Measurements from ENCODE around the gene USF3.

Gene USF3

DNA sequence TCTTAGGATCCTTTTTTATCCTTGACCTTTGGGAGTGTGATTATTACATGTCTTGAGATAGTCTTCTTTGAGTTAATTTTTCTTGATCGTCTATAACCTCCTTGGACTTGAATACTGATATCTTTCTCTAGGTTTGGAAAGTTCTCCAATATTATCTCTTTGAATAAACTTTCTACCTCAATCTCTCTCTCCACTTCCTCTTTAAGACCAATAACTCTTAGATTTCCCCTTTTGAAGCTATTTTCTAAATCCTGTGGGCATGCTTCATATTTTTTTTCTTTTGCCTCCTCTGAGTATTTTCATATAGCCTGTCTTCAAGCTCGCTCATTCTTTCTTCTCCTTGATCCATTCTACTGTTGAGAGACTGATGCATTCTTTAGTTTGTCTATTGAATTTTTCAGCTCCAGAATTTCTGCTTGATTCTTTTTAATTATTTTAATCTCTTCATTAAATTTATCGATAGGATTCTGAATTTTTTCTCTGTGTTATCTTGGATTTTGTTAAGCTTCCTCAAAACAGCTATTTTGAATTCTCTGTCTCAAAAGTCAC, 12.1 kb downstream of the USF3 start:
- H3K27ac ChIP-seq = no peak overlapping the region
- no peak for TF ChIP-seq ZFX (IDR thresholded peaks at IDR 0.05)
- TF ChIP-seq, protein P1, sequence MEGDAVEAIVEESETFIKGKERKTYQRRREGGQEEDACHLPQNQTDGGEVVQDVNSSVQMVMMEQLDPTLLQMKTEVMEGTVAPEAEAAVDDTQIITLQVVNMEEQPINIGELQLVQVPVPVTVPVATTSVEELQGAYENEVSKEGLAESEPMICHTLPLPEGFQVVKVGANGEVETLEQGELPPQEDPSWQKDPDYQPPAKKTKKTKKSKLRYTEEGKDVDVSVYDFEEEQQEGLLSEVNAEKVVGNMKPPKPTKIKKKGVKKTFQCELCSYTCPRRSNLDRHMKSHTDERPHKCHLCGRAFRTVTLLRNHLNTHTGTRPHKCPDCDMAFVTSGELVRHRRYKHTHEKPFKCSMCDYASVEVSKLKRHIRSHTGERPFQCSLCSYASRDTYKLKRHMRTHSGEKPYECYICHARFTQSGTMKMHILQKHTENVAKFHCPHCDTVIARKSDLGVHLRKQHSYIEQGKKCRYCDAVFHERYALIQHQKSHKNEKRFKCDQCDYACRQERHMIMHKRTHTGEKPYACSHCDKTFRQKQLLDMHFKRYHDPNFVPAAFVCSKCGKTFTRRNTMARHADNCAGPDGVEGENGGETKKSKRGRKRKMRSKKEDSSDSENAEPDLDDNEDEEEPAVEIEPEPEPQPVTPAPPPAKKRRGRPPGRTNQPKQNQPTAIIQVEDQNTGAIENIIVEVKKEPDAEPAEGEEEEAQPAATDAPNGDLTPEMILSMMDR (conservative IDR thresholded peaks at IDR 0.05) = no peak

DNA sequence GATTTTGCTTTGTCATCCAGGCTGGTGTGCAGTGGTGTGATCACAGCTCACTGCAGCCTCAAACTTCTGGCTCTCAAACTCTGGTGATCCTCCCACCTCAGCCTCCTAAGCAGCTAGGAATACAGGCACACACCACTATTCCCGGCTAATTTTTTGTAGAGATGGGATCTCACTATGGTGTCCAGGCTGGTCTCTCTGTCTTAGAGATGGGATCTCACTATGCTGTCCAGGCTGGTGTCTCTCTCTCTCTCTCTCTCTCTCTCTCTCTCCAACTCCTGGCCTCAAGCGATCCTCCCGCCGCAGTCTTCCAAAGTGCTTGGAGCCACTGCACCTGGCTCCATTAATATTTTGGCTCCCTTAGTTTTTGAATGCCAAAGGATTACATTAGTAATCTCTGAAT, 17.7 kb downstream of the USF3 start:
- no peak overlapping the region for H3K27ac ChIP-seq
- TF ChIP-seq, protein P1 (conservative IDR thresholded peaks at IDR 0.05) = no peak
- TF ChIP-seq ZFX (IDR thresholded peaks at IDR 0.05) = no peak

DNA sequence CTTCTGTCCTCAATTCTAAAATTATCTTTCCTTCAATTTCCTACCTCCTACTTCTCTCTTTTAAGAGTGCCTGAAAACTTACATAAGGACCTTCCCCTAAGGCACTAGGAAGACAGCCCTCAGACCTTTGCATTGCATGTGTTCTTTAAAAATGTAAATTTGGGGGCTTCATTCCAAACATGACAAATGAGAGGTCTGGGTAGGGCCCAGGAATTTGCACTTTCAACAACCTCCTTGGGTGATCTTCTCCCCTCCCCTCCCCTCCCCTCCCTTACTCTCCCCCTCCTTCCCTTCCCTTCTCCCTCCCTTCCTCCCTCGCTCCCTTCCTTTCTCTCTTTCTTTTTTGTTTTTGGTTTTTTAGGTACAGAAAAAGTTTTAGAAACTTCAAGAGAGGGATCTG, 18.7 kb downstream of the USF3 start:
- no peak overlapping the region for H3K27ac ChIP-seq
- TF ChIP-seq, protein P1 (conservative IDR thresholded peaks at IDR 0.05) = no peak
- TF ChIP-seq ZFX (IDR thresholded peaks at IDR 0.05) = no peak

DNA sequence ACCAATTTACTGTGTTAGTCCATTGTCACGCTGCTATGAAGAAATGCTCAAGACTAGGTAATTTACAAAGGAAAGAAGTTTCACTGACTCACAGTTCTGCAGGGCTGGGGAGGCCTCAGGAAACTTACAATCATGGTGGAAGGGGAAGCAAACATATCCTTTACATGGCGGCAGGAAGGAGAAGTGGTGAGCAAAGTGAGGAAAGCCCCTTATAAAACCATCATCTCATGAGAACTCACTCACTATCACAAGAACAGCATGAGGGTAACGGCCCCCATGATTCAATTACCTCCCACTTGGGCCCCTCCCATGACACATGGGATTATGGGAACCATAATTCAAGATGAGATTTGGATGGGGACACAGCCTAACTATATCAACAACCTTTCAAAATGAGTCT, 20.2 kb downstream of the USF3 start:
- no peak for TF ChIP-seq ZFX (IDR thresholded peaks at IDR 0.05)
- TF ChIP-seq, protein P1 (conservative IDR thresholded peaks at IDR 0.05) = no peak

DNA sequence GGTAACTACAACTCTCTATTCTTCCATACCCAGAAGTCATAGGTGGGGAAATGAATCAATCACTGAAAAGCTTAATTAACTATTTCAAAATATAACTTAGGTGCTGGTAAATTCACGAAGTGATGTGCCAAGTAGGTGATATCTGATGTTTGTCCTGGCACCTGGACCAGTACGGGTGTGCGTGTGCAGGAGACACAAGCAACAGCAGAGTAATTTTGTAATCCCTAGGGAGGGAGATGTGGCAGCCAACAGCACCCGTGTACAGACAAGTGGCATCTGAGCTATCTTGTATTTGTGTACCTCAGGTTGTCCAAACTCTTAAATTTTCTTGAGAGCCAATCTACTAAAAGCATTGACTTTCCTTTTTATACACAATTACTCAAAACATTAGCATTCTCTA, 22.8 kb downstream of the USF3 start:
- no peak for TF ChIP-seq ZFX (IDR thresholded peaks at IDR 0.05)
- H3K27ac ChIP-seq = no peak overlapping the region

More for the DNA sequence above, 20.2 kb downstream of the USF3 start:
- H3K27ac ChIP-seq = no peak overlapping the region

DNA sequence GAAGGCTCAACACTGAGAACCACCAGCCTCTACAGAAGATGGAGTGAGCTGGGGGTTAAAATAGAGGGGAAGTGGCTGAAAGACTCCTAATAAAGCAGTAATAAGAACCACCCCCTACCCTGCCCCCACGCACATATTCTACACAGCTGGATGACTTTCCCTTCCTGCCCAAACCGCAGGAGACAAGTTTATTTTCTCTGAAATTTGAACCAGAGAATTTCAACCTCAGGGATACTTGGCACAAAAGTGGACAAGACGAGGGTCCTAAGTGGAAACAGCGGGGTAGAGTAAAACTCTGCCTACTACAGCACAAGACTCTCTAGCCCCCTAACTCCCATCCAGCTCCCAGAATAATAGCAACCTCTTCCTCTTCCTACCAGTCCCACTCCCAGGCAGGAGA, 28.4 kb downstream of the USF3 start:
- TF ChIP-seq, protein P1 (conservative IDR thresholded peaks at IDR 0.05) = no peak
- TF ChIP-seq ZFX (IDR thresholded peaks at IDR 0.05) = no peak
- H3K27ac ChIP-seq = peak overlapping the region; percentile 69

DNA sequence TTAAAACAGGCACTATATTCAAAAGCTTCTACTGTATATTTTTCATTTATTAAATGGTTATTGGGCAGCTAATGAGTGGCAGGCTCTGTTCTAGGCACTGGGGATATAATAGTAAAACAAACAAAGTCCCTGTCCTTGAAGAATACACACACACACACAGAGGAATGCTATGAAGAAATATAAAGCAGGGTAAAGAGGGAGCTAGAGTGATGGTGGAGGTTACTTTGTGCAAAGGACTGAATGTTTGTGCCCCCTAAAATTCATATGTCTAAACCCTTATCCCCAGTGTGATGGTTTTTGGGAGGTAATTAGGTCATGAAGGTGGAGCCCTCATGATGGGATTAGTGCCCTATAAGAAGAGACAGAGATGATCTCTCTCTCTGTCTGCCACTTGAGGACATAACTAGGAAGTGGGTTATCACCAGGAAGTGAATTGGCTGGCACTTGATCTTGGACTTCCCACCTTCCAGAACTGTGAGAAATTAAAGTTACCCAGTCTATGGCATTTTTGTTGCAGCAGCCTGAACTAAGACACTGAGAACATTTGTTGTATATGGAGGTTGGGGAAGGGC, 31.8 kb downstream of the USF3 start:
- H3K27ac ChIP-seq = no peak overlapping the region
- no peak for TF ChIP-seq ZFX (IDR thresholded peaks at IDR 0.05)
- TF ChIP-seq, protein P1 (conservative IDR thresholded peaks at IDR 0.05) = no peak

DNA sequence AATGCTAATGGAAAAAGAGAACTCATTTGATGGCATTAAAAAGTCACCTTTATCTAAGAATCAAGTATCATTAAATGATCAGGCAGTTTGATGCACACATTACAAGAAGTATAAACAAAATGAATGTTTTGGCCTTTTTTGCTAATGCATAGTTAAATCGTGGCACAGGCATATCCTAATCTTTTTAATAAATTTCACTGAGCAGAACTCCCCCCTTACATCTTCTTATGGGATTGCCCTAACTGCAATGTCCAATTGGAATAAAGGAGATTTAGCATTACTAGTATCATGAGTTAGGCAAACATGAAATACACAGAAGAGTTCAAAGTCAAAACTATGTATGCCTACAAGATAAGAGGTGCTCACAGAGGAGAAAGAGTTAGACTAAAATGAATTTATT, 32.7 kb downstream of the USF3 start:
- TF ChIP-seq ZFX (IDR thresholded peaks at IDR 0.05) = no peak
- TF ChIP-seq, protein P1 (conservative IDR thresholded peaks at IDR 0.05) = no peak
- H3K27ac ChIP-seq = no peak overlapping the region

Data from C4-2B (cell line).